Fibroblast of mammary gland (primary cell): Measurements from ENCODE around the gene PRTN3.

Experiments
- DNase-seq: peaks from one replicate; pipeline ENCODE4 v3.0.0-alpha.2; 2010; ENCODE audit warnings: low read depth
- H3K4me3 ChIP-seq: 2 replicates; pipeline ENCODE4 v1.5.1; 2011; ENCODE audit warnings: low read depth, mild to moderate bottlenecking, low read length, moderate library complexity; ENCODE audit not compliant: control insufficient read depth
- CTCF ChIP-seq: conservative IDR thresholded peaks from 2 replicates; pipeline ENCODE4 v1.5.1; 2011; ENCODE audit warnings: low read depth, low read length, inconsistent platforms; ENCODE audit not compliant: control insufficient read depth, insufficient read depth

PRTN3 gene

GRCh38 chr19:840519-841206, at the start of gene PRTN3:
PRTN3 (plus strand) TSS chr19:840999; CDS start chr19:841009, 10 bp downstream.
- H3K4me3 ChIP-seq, result no peak within 1 kb of the TSS
- no peak for TF ChIP-seq CTCF
- DNase-seq, result no peak

- DNase-seq, result no peak
- no peak overlapping the region for H3K4me3 ChIP-seq
- no peak for TF ChIP-seq CTCF
These were observed 49.7 kb upstream of the PRTN3 start for GRCh38 chr19:791007-791566.

- TF ChIP-seq CTCF, result no peak
These were observed 49.1 kb upstream of the PRTN3 start for GRCh38 chr19:791567-792305.

GRCh38 chr19:792306-792885, 48.4 kb upstream of the PRTN3 start:
- no peak for TF ChIP-seq CTCF
- H3K4me3 ChIP-seq, result no peak overlapping the region

More at GRCh38 chr19:791567-792305, 49.1 kb upstream of the PRTN3 start:
- no peak overlapping the region for H3K4me3 ChIP-seq
- DNase-seq, result no peak

GRCh38 chr19:793806-794205, 47.0 kb upstream of the PRTN3 start:
- no peak for DNase-seq
- no peak for TF ChIP-seq CTCF
- no peak overlapping the region for H3K4me3 ChIP-seq

More at GRCh38 chr19:792306-792885, 48.4 kb upstream of the PRTN3 start:
- DNase-seq, result no peak

GRCh38 chr19:795073-795611, 45.7 kb upstream of the PRTN3 start:
- DNase-seq, result no peak
- no peak for TF ChIP-seq CTCF
- H3K4me3 ChIP-seq, result no peak overlapping the region
